Thoracic aorta (tissue), 2 donors: ENCODE results near the gene BLMH. TPM values are rescaled to one million over a fixed set of nuclear protein-coding genes. Genes with fewer than 3 reads are reported as not detected.

Source experiments
- ATAC-seq: fragments of 150-250 bp; one replicate; pipeline ENCODE4 v1.8.0; 2017; ENCODE audit warnings: low read depth; ENCODE audit not compliant: insufficient number of reproducible peaks, low FRiP score
- DNase-seq: peaks from one replicate; pipeline ENCODE4 v3.0.0-alpha.2; 2020; ENCODE audit warnings: low spot score
- H3K27ac ChIP-seq, 2 donors: fragments of 200-600 bp; sonication (generic); 1 replicate in 1 of 2; 2 replicates in 1 of 2; pipeline ENCODE4 v1.5.1; 2016; ENCODE audit warnings: mild to moderate bottlenecking in 2 of 2, moderate library complexity in 2 of 2
- H3K27me3 ChIP-seq: fragments of 200-600 bp; sonication (generic); replicated peaks from 2 replicates; pipeline ENCODE4 v1.6.0; 2016; ENCODE audit warnings: mild to moderate bottlenecking; ENCODE audit not compliant: insufficient read depth
- H3K36me3 ChIP-seq: fragments of 200-600 bp; sonication (generic); one replicate; pipeline ENCODE4 v1.5.1; 2016
- H3K4me1 ChIP-seq, 2 donors: fragments of 200-600 bp; sonication (generic); 1 replicate in 1 of 2; 2 replicates in 1 of 2; pipeline versions ENCODE4 v1.5.1 to v1.6.0; 2016; ENCODE audit warnings: low read depth in 2 of 2, mild to moderate bottlenecking in 1 of 2; ENCODE audit not compliant: control insufficient read depth in 1 of 2
- H3K4me3 ChIP-seq: fragments of 200-600 bp; sonication (generic); 2 replicates; pipeline ENCODE4 v1.5.1; 2016; ENCODE audit warnings: mild to moderate bottlenecking
- H3K9me3 ChIP-seq: fragments of 200-600 bp; sonication (generic); 2 replicates; pipeline ENCODE4 v1.5.1; 2016
- total RNA-seq, 2 donors: library from RNA; depleted of rRNA; stranded (reverse); fragments of >200 nt; gene quantifications; one replicate each; pipeline versions ENCODE4 v1.1.0 to v1.2.3, GENCODE V29; 2016
- TF ChIP-seq, protein P1 (sequence below): fragments of 200-600 bp; sonication (generic); IDR thresholded peaks from one replicate; pipeline ENCODE4 v1.5.1; 2019; ENCODE audit warnings: antibody characterized with exemption

Gene BLMH
- total RNA-seq, 2 donors from 2014 or later: 21.5 to 34.6 TPM

DNA sequence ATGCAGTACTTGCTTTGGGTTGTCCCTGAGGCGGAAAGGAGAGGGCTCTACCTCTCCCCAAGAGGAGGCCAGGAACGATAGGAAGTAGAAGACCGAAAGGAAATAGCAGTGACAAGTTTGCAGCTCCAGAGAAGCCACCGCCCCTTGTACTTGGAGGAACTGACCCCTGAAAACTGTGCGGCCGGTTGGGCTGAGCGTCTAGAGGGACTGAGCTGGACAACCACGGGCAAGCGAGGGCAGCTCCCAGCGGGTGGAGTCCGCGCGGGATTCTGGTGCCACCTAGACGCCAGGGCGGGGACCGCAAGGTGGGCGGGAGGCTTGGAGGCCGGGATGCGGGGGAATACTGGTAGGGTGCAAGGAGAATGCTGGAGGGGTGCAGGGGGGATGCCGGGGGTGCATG lies 55.0 kb downstream of the BLMH start:
- H3K27me3 ChIP-seq: peaks cover 3% of the 10 kb centered on the region
- TF ChIP-seq, protein P1, sequence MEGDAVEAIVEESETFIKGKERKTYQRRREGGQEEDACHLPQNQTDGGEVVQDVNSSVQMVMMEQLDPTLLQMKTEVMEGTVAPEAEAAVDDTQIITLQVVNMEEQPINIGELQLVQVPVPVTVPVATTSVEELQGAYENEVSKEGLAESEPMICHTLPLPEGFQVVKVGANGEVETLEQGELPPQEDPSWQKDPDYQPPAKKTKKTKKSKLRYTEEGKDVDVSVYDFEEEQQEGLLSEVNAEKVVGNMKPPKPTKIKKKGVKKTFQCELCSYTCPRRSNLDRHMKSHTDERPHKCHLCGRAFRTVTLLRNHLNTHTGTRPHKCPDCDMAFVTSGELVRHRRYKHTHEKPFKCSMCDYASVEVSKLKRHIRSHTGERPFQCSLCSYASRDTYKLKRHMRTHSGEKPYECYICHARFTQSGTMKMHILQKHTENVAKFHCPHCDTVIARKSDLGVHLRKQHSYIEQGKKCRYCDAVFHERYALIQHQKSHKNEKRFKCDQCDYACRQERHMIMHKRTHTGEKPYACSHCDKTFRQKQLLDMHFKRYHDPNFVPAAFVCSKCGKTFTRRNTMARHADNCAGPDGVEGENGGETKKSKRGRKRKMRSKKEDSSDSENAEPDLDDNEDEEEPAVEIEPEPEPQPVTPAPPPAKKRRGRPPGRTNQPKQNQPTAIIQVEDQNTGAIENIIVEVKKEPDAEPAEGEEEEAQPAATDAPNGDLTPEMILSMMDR: peak; percentile 29
- ATAC-seq: no peak
- H3K4me1 ChIP-seq: peaks cover 17 to 31% of the 10 kb centered on the region in 2 donors
- no peak overlapping the region for H3K27ac ChIP-seq
- peak; percentile 36 for DNase-seq
- H3K36me3 ChIP-seq: no peaks in the 10 kb centered on the region
- no peaks in the 10 kb centered on the region for H3K9me3 ChIP-seq
- peak overlapping the region; percentile 77 for H3K4me3 ChIP-seq

DNA sequence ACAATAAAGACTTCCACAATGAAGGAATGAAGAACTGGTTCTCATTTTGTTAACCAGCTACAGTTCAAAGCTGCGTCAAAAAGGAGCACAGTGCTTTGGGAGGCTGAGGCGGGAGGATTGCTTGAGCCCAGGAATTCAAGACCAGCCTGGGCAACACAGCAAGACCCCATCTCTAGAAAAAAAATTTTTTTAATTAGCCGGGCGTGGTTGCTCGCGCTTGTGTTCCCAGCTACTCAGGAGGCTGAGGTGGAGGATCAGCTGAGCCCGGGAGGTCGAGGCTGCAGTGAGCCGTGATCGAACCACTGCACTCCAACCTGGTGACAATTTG lies 55.5 kb downstream of the BLMH start:
- Histone ChIP-seq H3K4me1 (peaks cover 17 to 31% of the 10 kb centered on the region in 2 donors), H3K27me3 (peaks cover 3% of the 10 kb centered on the region), H3K9me3 (no peaks in the 10 kb centered on the region), H3K36me3 (no peaks in the 10 kb centered on the region), H3K4me3 (peak overlapping the region; percentile 77), H3K27ac (no peak overlapping the region)
- DNase-seq (no peak), ATAC-seq (no peak)
- TF ChIP-seq, protein P1: no peak

DNA sequence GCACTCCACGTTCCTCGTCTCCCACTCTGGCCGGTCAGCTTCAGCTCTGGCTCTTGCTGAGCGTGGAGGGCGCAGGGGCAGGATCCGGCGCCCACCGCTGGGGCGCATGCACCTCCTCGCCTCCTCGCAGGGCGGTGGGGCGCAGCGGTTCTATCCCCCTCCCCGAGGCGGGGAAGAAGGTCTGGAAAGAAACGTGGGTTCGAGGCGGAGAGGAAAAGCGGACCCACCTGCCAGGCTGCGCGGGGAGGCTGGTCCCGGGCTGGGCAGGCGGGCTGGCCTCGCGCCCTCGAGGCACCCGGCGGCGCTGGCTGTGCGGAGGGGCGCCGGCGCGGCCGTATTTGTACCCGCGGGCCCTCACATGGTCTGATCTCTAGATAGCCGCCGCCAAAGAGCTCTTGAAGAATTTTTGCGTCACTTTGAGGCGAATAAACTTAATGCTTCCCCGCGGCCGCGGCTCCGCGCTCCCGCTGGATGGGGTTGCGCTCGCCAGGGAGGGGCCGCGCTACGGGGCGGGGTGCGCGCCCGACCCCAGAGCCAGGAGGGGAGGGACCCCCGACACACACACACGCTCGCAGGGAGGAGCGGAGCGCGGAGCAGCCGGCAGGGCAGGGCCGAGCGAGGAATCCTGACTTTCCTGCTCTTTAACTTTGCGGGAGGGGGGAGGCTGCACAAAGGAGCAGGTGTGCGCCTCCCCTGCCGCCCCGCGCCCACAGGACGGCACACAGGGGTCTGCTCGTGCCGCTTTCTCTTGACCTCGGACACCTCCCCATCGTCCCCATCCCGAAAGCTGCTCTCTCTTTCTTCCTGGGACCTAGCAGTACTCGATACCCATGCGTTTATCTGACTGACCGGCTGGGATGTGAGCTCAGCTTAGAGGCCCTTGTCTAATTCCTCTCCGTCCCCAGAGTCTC lies 56.1 kb downstream of the BLMH start, which contains the start of gene SLC6A4:
SLC6A4 (minus strand) TSS at position 312 of the 911 bp plus-strand sequence. CDS start 13,739 bp downstream, outside the sequence.
- ATAC-seq: no peak
- Histone ChIP-seq H3K4me3 (peak within 1 kb of the TSS; percentile 77), H3K4me1 (peaks cover 17 to 31% of the 10 kb centered on the region in 2 donors), H3K27me3 (peaks cover 3% of the 10 kb centered on the region), H3K27ac (peak within 1 kb of the TSS in 1 of 2 donors; percentile 37), H3K36me3 (no peaks in the 10 kb centered on the region), H3K9me3 (no peaks in the 10 kb centered on the region)
- TF ChIP-seq, protein P1: no peak
- DNase-seq: no peak

DNA sequence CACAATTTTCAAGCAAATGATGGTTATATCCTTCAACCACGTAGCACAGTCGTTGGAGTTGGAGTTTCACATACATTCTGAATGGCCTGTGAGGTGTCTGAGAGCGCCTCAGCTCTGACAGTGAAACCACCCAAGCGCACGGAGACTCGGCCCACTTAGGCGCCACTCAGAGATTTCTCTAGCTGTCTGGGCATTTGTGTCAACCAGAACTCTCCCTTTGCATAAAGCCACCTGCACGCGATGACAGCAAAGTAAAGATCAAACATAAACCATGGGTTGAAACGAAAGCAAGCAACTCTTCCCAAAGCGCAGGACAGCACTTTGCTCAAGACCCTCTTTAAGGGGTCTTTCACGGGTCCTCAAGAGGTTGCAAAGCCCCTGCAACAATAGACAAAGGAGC lies 56.8 kb downstream of the BLMH start:
- Histone ChIP-seq H3K4me3 (peak overlapping the region; percentile 77), H3K27me3 (peaks cover 3% of the 10 kb centered on the region), H3K4me1 (peaks cover 17 to 31% of the 10 kb centered on the region in 2 donors), H3K9me3 (no peaks in the 10 kb centered on the region), H3K27ac (peak overlapping the region in 1 of 2 donors; percentile 37), H3K36me3 (no peaks in the 10 kb centered on the region)
- no peak for ATAC-seq
- TF ChIP-seq, protein P1: no peak
- no peak for DNase-seq

DNA sequence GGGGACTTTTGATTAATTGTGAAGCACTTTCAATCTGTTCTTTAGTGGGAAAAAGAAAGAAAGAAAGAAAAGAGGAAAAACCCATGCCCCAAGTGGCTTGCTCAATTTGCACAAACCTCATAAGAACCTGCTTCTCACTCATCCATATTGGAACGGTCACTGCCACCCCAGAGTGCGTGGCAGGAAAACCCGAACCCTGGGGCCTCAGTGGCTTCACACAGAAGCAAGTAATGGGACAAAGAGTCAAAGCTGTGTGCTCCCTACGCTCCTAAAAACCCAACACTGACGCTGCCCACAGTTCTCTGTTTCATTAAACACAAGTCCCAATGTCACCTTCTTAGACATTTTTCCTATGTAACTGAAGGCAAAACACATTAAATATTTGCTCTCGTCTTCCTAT lies 57.4 kb downstream of the BLMH start:
- DNase-seq: no peak

More for the DNA sequence above, 57.4 kb downstream of the BLMH start:
- Histone ChIP-seq H3K36me3 (no peaks in the 10 kb centered on the region), H3K27ac (peak overlapping the region in 1 of 2 donors; percentile 37), H3K4me3 (no peak overlapping the region), H3K27me3 (peaks cover 3% of the 10 kb centered on the region), H3K9me3 (no peaks in the 10 kb centered on the region), H3K4me1 (peaks cover 17 to 31% of the 10 kb centered on the region in 2 donors)
- TF ChIP-seq, protein P1: no peak
- no peak for ATAC-seq
